ENCODE measurements around the gene CTCFL. TPM values are rescaled to one million over a fixed set of nuclear protein-coding genes. Genes with fewer than 3 reads are reported as not detected.

CTCFL gene, protein sequence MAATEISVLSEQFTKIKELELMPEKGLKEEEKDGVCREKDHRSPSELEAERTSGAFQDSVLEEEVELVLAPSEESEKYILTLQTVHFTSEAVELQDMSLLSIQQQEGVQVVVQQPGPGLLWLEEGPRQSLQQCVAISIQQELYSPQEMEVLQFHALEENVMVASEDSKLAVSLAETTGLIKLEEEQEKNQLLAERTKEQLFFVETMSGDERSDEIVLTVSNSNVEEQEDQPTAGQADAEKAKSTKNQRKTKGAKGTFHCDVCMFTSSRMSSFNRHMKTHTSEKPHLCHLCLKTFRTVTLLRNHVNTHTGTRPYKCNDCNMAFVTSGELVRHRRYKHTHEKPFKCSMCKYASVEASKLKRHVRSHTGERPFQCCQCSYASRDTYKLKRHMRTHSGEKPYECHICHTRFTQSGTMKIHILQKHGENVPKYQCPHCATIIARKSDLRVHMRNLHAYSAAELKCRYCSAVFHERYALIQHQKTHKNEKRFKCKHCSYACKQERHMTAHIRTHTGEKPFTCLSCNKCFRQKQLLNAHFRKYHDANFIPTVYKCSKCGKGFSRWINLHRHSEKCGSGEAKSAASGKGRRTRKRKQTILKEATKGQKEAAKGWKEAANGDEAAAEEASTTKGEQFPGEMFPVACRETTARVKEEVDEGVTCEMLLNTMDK
- total RNA-seq, result under 1 TPM in 1 of 4 donors, not detected in 3; 0.36 TPM
- not detected for polyA plus RNA-seq

DNA sequence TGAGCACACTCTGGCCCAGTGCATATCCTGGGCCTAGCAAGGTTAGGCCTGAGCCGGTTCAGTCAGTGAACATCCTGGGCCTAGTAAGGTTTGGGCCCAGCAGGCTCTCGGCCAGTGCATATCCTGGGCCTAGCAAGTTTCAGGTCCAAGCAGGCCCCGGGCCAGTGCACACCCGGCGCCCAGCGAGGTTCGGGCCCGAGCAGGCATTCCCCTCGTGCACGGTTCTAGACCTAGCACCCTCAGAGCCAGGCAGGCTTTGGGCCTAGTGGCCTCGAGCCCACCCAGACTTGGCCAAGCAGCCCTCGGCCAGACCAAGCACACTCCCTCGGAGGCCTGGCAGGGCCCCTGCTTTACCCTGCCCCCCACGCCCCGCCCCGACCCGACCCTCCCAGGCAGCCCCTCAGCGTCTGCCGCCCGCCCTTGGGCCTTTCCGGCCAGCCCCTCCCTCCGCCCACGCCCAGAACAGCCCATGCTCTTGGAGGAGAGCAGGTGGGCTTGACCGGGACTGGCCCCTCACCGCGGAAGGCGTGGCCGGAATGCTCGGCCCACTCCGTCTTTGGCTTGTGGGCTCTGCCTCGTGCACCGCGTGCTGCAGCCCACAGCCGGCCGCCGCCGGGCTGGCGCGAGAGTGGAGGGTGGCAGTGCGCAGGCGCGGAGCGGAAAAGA is at the start of gene CTCFL:
Gene CTCFL, minus strand, starts transcription at position 630 of the 666 bp plus-strand sequence. CDS start 935 bp downstream, outside the sequence.
- 92 to 93% methylated on average over 43 of the region's 43 CpGs for WGBS, 2 donors
- DNase-seq, result no peak
- no peak within 1 kb of the TSS for H3K4me3 ChIP-seq
- H3K4me1 ChIP-seq, result no peaks in the 10 kb centered on the region
- H3K9me3 ChIP-seq, result no peaks in the 10 kb centered on the region
- no peak for TF ChIP-seq EP300 (IDR thresholded peaks at IDR 0.05)
- TF ChIP-seq POLR2A (IDR thresholded peaks at IDR 0.05), result no peak
- TF ChIP-seq, protein P1, sequence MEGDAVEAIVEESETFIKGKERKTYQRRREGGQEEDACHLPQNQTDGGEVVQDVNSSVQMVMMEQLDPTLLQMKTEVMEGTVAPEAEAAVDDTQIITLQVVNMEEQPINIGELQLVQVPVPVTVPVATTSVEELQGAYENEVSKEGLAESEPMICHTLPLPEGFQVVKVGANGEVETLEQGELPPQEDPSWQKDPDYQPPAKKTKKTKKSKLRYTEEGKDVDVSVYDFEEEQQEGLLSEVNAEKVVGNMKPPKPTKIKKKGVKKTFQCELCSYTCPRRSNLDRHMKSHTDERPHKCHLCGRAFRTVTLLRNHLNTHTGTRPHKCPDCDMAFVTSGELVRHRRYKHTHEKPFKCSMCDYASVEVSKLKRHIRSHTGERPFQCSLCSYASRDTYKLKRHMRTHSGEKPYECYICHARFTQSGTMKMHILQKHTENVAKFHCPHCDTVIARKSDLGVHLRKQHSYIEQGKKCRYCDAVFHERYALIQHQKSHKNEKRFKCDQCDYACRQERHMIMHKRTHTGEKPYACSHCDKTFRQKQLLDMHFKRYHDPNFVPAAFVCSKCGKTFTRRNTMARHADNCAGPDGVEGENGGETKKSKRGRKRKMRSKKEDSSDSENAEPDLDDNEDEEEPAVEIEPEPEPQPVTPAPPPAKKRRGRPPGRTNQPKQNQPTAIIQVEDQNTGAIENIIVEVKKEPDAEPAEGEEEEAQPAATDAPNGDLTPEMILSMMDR (IDR thresholded peaks at IDR 0.05), result no peak
- TF ChIP-seq POLR2AphosphoS5 (IDR thresholded peaks at IDR 0.05), result no peak
- H3K36me3 ChIP-seq, result no peaks in the 10 kb centered on the region
- intact Hi-C loops (cut with DNase I), result no loop called here
- peaks cover 0 to 21% (median 0%) of the 10 kb centered on the region in 3 donors for H3K27me3 ChIP-seq
- no peak within 1 kb of the TSS for H3K27ac ChIP-seq

DNA sequence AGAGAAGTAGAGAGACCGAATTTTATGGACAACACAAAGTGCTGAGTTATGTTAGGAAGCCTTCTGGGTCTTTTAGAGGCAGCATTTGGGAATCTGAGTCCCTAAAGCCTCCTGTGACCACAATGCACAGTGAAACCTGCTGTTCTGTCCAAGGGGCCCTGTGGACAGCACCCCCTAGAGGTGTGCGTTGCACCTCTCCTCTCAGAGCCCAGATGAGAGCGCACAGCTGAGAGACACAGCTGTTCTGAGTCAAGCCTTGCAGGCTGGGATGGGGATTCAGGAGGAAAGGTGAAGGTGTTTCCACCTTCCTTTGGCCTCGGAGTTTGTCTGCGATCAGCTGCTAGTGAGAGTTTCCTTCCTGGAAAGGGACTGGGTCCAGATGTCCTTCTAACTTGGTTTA is 49.0 kb upstream of the CTCFL start:
- H3K9me3 ChIP-seq, result no peaks in the 10 kb centered on the region
- H3K4me1 ChIP-seq, result no peaks in the 10 kb centered on the region
- no peaks in the 10 kb centered on the region for H3K36me3 ChIP-seq
- intact Hi-C loops (cut with DNase I), result no loop called here
- no peaks in the 10 kb centered on the region for H3K27me3 ChIP-seq
- TF ChIP-seq EP300 (IDR thresholded peaks at IDR 0.05) (no peak), POLR2AphosphoS5 (IDR thresholded peaks at IDR 0.05) (no peak), POLR2A (IDR thresholded peaks at IDR 0.05) (no peak)
- TF ChIP-seq, protein P1 (IDR thresholded peaks at IDR 0.05), result no peak
- no peak for DNase-seq
- H3K4me3 ChIP-seq, result no peak overlapping the region
- no peak overlapping the region for H3K27ac ChIP-seq
- 62 to 91% methylated on average over 5 of the region's 5 CpGs for WGBS, 2 donors

DNA sequence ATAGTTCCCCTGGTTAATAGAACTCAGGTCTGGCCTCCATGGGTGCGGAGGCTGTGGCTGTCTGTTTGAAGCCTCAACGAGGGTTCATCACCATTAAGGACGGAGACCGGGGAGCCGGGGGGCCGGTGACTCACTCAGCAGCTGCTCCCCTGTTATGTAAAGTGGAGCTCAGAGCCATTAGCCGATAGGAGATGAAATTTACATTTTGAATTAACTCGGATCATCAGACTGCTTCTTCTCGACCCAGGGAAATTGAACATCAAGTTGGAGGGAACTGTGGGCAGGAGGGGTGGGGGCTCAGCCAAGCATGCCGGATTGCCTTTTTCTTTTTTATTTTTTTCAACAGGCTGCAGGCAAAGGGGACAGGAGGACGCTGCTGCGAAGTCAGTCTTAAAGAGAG is 48.3 kb upstream of the CTCFL start:
- Histone ChIP-seq H3K4me1 (no peaks in the 10 kb centered on the region), H3K9me3 (no peaks in the 10 kb centered on the region), H3K27ac (no peak overlapping the region), H3K36me3 (no peaks in the 10 kb centered on the region), H3K27me3 (peaks cover 0 to 2% (median 0%) of the 10 kb centered on the region in 3 donors), H3K4me3 (no peak overlapping the region)
- intact Hi-C loops (cut with DNase I), result no loop called here
- no peak for DNase-seq
- WGBS, 2 donors, result 68 to 88% methylated on average over 12 of the region's 12 CpGs
- no peak for TF ChIP-seq EP300 (IDR thresholded peaks at IDR 0.05)
- TF ChIP-seq POLR2A (IDR thresholded peaks at IDR 0.05), result no peak
- TF ChIP-seq POLR2AphosphoS5 (IDR thresholded peaks at IDR 0.05), result no peak
- TF ChIP-seq, protein P1 (IDR thresholded peaks at IDR 0.05), result no peak

DNA sequence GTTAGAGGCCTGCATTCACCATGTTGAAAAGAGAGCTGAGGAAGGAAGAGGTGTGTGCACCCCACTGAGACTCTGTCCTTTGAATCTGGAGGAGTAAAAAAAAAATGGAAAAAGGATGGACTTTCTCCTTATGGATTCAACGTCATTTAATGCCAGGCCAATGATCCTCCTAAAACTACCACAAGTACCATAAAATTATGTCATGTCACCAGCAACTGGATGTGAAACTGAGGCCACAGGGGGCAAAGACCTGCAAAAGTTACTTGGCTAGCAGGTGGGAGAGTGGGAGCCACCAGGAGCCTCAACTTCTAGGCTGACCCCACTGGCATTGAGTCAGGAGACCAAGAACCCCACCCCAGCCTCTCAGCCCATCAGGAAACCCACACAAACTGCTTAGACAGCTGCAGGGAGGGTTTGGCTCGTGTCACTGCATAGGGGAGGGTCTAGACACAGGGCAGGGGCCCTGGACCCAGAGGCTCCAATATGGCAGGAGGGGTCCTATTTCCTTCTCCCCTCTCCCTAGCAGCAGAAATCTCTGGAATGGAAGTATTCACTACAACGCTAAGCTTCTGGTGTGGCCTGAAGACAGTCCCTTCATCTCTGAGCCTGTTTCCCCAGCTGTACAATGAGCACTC is 47.0 kb upstream of the CTCFL start:
- DNase-seq, result no peak
- Histone ChIP-seq H3K4me1 (no peaks in the 10 kb centered on the region), H3K27ac (no peak overlapping the region), H3K9me3 (no peaks in the 10 kb centered on the region), H3K36me3 (no peaks in the 10 kb centered on the region), H3K4me3 (no peak overlapping the region), H3K27me3 (peaks cover 0 to 4% (median 0%) of the 10 kb centered on the region in 3 donors)
- WGBS, 2 donors, result 59 to 78% methylated on average over 3 of the region's 3 CpGs
- TF ChIP-seq EP300 (IDR thresholded peaks at IDR 0.05) (no peak), POLR2AphosphoS5 (IDR thresholded peaks at IDR 0.05) (no peak)
- TF ChIP-seq, protein P1 (IDR thresholded peaks at IDR 0.05), result no peak
- intact Hi-C loops (cut with DNase I), result no loop called here

Data from sigmoid colon (tissue), 7 donors.